Measurements from ENCODE around the gene TMEM115.

TMEM115 gene

DNA sequence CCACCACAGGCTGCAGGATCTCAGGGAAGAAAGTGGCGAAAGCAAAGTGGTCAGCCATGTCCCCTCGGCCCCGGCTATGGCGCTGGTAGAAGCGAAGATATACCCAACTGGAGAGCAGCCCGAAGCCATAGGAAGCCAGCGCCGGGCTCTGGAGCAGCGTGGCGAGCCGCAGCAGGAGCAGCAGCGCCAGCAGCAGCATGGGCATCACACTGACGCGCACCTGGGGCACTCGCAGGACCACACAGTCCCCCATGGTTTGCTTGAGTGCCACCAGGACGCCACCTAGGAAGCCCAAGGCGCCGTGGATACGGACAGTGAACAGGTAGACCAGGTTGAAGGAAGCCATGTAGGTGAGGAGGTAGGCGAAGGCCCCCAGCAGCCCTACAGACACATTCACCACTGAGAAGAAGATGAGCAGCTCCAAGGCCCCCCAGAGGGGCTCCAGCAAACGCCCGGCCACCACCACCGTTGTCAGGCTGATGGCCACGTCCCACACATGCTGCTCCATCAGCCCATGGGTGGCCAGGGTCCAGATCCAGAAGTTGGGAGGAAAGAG, 888 bp downstream of the TMEM115 start:
- Histone ChIP-seq H3K27me3 (ENCODE audit: control insufficient read depth, insufficient read depth, low read length) (no peaks in the 10 kb centered on the region), H3K9me3 (replicated peaks; ENCODE audit: low read length) (no peaks in the 10 kb centered on the region), H3K4me3 (ENCODE audit: low read length) (peak overlapping the region; percentile 94), H3K36me3 (ENCODE audit: insufficient read depth, low read length) (peaks cover 46% of the 10 kb centered on the region), H3K4me1 (ENCODE audit: control insufficient read depth, insufficient read depth, low read length) (peaks cover 33% of the 10 kb centered on the region), H3K4me2 (ENCODE audit: low read length) (peak overlapping the region; percentile 98), H3K9ac (ENCODE audit: low read depth, low read length) (peak overlapping the region; percentile 97)

DNA sequence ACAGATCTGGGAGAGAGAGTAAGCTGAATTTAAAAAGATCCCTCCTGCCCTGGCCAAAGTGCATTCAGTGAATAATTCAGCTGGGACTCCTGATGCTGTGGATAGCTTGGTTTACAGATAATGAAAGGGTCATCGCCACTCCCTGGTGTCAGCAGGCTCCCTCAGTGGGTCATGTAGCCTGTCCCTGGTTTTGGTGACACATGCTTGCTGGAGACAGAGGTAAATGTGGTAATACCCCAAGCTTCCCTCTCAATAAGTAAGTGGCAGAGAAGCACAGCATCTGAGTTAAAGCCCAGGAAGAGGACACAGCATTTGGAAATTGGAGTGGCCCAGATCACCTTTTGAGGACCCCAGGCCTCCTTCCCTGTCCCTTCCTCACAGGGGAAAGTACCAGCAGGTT, 1.8 kb downstream of the TMEM115 start:
- H3K9me3 ChIP-seq (replicated peaks; ENCODE audit: low read length), result no peaks in the 10 kb centered on the region
- H3K9ac ChIP-seq (ENCODE audit: low read depth, low read length), result peak overlapping the region; percentile 97
- peaks cover 53% of the 10 kb centered on the region for H3K36me3 ChIP-seq (ENCODE audit: insufficient read depth, low read length)
- H3K4me1 ChIP-seq (ENCODE audit: control insufficient read depth, insufficient read depth, low read length), result peaks cover 38% of the 10 kb centered on the region
- peak overlapping the region; percentile 98 for H3K4me2 ChIP-seq (ENCODE audit: low read length)
- peak overlapping the region; percentile 94 for H3K4me3 ChIP-seq (ENCODE audit: low read length)
- H3K27me3 ChIP-seq (ENCODE audit: control insufficient read depth, insufficient read depth, low read length), result no peaks in the 10 kb centered on the region

DNA sequence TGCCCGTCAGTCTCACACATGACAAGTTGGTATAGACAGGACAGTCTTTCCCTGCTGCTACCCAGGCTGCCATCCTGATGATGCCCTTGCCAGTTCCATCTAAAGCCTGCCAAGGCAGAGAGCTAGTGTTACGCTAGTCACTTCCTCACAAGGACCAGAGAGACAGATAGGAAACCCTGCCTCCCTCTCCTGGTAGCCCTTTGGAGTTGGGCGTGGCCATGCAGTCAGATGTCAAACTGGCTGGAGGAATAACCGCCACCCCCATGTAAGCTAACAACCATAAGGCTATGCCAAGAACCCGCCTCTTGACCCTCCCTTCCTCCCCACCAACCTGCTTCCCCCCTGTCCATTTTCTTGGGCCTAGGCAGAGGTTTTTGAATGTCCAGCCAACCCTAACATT, 2.8 kb downstream of the TMEM115 start:
- H3K27me3 ChIP-seq (ENCODE audit: control insufficient read depth, insufficient read depth, low read length), result no peaks in the 10 kb centered on the region
- H3K4me3 ChIP-seq (ENCODE audit: low read length), result peak overlapping the region; percentile 94
- H3K36me3 ChIP-seq (ENCODE audit: insufficient read depth, low read length), result peaks cover 53% of the 10 kb centered on the region
- H3K4me1 ChIP-seq (ENCODE audit: control insufficient read depth, insufficient read depth, low read length), result peaks cover 42% of the 10 kb centered on the region
- H3K9ac ChIP-seq (ENCODE audit: low read depth, low read length), result peak overlapping the region; percentile 8
- no peaks in the 10 kb centered on the region for H3K9me3 ChIP-seq (replicated peaks; ENCODE audit: low read length)
- peak overlapping the region; percentile 98 for H3K4me2 ChIP-seq (ENCODE audit: low read length)

DNA sequence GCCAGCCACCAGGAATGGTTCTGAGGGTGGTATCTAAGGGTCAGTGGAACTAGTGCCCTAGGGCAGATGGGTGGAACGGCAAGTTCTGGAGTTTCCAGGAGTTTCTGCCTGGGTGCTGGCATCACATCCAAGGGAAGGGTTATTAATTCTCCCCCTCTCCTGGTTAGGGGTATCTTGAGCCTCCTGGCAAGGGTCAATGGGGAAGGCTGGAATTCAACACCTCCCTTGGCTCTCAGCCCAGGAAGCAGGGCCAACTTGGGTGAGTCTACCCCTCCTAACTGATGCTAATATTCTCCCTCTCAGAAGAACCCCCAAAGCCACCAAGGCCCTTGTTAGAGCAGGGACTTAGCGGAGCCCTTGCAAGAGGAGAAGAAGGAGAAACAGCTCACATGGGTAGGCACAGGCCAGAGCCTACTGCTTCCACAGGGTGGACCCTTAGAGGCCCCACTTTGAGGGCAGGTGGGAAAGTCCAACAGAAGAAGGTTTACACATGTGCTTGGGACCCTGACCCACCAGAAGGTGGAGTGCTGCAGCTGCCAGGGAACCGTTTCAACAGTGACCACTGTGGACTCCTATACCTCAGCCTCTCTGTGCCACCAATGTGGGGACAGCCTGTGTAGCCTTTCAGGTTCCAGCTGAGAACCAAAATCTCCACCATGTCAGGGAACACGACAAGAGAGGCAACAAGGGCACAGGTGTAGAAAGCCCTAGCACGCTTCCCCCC, 3.3 kb downstream of the TMEM115 start:
- peaks cover 53% of the 10 kb centered on the region for H3K36me3 ChIP-seq (ENCODE audit: insufficient read depth, low read length)
- H3K27me3 ChIP-seq (ENCODE audit: control insufficient read depth, insufficient read depth, low read length), result no peaks in the 10 kb centered on the region
- no peaks in the 10 kb centered on the region for H3K9me3 ChIP-seq (replicated peaks; ENCODE audit: low read length)
- H3K4me1 ChIP-seq (ENCODE audit: control insufficient read depth, insufficient read depth, low read length), result peaks cover 46% of the 10 kb centered on the region
- peak overlapping the region; percentile 98 for H3K4me2 ChIP-seq (ENCODE audit: low read length)
- peak overlapping the region; percentile 94 for H3K4me3 ChIP-seq (ENCODE audit: low read length)
- H3K9ac ChIP-seq (ENCODE audit: low read depth, low read length), result peak overlapping the region; percentile 8

DNA sequence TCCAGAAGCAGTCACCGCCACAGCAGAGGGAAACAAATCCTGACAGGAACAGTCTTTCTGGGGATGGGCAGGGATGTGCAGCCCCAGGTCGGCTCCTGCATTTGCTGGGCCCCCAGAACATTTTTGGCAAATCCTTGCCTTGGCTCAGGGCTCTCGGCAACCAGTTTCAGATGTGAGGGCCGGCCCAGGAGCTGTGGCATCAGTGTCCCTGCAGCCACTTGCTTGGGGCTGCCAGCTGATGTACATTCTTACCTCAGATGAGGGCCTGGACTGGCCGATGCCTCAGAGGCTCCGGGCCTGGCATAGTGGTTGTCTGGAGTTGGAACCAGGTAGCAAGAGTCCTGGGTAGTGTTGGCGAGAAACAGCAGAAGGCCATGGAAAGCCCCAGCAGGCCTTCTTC, 4.5 kb downstream of the TMEM115 start:
- Histone ChIP-seq H3K36me3 (ENCODE audit: insufficient read depth, low read length) (peaks cover 53% of the 10 kb centered on the region), H3K27me3 (ENCODE audit: control insufficient read depth, insufficient read depth, low read length) (no peaks in the 10 kb centered on the region), H3K9ac (ENCODE audit: low read depth, low read length) (no peak overlapping the region), H3K4me1 (ENCODE audit: control insufficient read depth, insufficient read depth, low read length) (peaks cover 53% of the 10 kb centered on the region), H3K4me2 (ENCODE audit: low read length) (no peak overlapping the region), H3K9me3 (replicated peaks; ENCODE audit: low read length) (no peaks in the 10 kb centered on the region), H3K4me3 (ENCODE audit: low read length) (no peak overlapping the region)

DNA sequence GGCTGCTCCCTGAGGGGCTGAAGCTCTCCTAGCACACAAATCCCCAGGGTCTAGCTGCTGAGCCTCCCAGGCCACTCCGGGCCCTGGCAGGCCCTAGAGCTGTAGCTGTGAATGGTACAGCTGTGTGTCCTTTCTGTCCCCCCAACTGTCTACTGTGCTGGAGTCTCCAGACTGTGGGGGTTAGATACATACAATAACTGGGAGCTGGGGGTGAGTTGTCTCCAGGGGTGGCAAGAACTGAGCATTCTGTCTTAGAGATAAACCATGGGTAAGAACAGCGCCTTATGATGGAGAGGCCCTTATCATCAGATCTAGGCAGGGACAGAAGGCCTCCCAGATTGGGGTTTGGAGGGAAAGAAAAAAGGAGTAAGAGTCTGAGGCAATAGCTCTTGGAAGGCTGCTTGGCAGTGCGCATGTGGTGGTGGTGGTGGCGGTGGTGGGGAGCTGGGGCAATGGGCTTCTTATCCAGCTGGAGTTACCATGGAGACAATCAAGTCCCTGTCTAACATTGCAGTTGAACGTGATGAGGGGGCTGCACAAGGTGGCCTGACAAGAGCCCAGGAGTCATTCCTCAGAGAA, 5.0 kb downstream of the TMEM115 start:
- Histone ChIP-seq H3K4me1 (ENCODE audit: control insufficient read depth, insufficient read depth, low read length) (peaks cover 59% of the 10 kb centered on the region), H3K9ac (ENCODE audit: low read depth, low read length) (no peak overlapping the region), H3K9me3 (replicated peaks; ENCODE audit: low read length) (no peaks in the 10 kb centered on the region), H3K4me2 (ENCODE audit: low read length) (no peak overlapping the region), H3K36me3 (ENCODE audit: insufficient read depth, low read length) (peaks cover 53% of the 10 kb centered on the region), H3K4me3 (ENCODE audit: low read length) (no peak overlapping the region), H3K27me3 (ENCODE audit: control insufficient read depth, insufficient read depth, low read length) (no peaks in the 10 kb centered on the region)

DNA sequence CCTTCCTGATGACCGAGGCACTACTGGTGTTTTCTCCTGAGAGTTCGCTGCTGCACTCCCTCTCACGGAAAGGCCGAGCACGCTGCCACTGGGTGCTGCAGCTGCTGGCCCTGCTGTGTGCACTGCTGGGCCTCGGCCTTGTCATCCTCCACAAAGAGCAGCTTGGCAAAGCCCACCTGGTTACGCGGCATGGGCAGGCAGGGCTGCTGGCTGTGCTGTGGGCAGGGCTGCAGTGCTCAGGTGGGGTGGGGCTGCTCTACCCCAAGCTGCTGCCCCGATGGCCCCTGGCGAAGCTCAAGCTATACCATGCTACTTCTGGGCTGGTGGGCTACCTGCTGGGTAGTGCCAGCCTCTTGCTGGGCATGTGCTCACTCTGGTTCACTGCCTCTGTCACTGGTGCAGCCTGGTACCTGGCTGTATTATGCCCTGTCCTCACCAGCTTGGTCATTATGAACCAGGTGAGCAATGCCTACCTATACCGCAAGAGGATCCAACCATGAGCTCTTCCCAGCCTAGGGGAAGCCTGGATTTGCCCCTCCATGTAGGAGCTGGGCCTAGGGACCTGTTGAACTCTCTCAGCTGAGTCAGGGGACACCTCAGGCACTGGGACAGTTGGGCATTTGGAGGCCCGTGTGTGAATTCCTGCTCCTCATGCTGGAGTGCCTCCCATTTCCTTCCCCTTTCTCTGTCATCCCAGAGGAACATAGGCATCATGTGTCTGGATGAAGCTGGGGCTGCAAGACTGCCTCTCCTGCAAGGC, 5.9 kb downstream of the TMEM115 start:
- Histone ChIP-seq H3K27me3 (ENCODE audit: control insufficient read depth, insufficient read depth, low read length) (no peaks in the 10 kb centered on the region), H3K4me2 (ENCODE audit: low read length) (no peak overlapping the region), H3K36me3 (ENCODE audit: insufficient read depth, low read length) (peaks cover 53% of the 10 kb centered on the region), H3K9me3 (replicated peaks; ENCODE audit: low read length) (no peaks in the 10 kb centered on the region), H3K9ac (ENCODE audit: low read depth, low read length) (no peak overlapping the region), H3K4me1 (ENCODE audit: control insufficient read depth, insufficient read depth, low read length) (peaks cover 60% of the 10 kb centered on the region), H3K4me3 (ENCODE audit: low read length) (no peak overlapping the region)

DNA sequence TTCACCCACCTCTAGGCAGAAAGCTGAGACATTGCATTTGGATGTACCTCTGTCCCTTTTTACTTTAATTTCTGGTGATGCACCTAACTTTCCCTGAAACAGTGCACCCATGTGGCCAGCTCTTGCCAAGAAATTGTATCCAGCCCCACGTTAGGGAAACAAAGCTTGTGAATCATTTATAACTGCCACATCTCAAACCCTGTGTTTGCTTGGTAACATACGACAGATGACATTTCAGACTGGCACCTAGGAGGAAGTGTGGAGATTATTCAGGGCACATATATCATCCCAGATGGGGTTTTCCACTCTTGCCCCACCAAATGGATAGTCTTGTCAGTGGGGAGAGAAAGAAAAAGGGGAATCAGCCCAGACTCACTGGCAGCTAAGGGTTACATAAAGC, 6.5 kb downstream of the TMEM115 start:
- Histone ChIP-seq H3K9me3 (replicated peaks; ENCODE audit: low read length) (no peaks in the 10 kb centered on the region), H3K4me2 (ENCODE audit: low read length) (no peak overlapping the region), H3K4me1 (ENCODE audit: control insufficient read depth, insufficient read depth, low read length) (peaks cover 54% of the 10 kb centered on the region), H3K36me3 (ENCODE audit: insufficient read depth, low read length) (peaks cover 53% of the 10 kb centered on the region), H3K27me3 (ENCODE audit: control insufficient read depth, insufficient read depth, low read length) (no peaks in the 10 kb centered on the region), H3K4me3 (ENCODE audit: low read length) (no peak overlapping the region), H3K9ac (ENCODE audit: low read depth, low read length) (no peak overlapping the region)

DNA sequence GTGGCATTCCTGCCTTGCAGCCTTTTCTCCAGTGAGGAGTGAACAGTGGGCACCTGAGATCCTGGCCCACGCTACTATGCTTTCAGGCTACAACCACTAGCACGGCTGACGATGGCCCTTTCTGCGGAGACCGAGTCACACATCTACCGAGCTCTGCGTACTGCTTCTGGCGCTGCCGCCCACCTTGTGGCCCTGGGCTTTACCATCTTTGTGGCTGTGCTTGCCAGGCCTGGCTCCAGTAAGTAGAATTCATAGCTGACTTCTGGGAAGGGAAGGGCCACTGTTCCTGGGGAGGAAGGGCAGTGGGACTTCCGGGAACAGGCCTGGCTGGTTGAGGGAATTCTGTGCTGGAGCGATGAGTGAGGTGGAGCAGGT, 8.0 kb downstream of the TMEM115 start:
- peaks cover 39% of the 10 kb centered on the region for H3K4me1 ChIP-seq (ENCODE audit: control insufficient read depth, insufficient read depth, low read length)
- peak overlapping the region; percentile 90 for H3K4me3 ChIP-seq (ENCODE audit: low read length)
- peak overlapping the region; percentile 97 for H3K4me2 ChIP-seq (ENCODE audit: low read length)
- no peaks in the 10 kb centered on the region for H3K27me3 ChIP-seq (ENCODE audit: control insufficient read depth, insufficient read depth, low read length)
- H3K9me3 ChIP-seq (replicated peaks; ENCODE audit: low read length), result no peaks in the 10 kb centered on the region
- peak overlapping the region; percentile 86 for H3K9ac ChIP-seq (ENCODE audit: low read depth, low read length)
- H3K36me3 ChIP-seq (ENCODE audit: insufficient read depth, low read length), result peaks cover 40% of the 10 kb centered on the region

DNA sequence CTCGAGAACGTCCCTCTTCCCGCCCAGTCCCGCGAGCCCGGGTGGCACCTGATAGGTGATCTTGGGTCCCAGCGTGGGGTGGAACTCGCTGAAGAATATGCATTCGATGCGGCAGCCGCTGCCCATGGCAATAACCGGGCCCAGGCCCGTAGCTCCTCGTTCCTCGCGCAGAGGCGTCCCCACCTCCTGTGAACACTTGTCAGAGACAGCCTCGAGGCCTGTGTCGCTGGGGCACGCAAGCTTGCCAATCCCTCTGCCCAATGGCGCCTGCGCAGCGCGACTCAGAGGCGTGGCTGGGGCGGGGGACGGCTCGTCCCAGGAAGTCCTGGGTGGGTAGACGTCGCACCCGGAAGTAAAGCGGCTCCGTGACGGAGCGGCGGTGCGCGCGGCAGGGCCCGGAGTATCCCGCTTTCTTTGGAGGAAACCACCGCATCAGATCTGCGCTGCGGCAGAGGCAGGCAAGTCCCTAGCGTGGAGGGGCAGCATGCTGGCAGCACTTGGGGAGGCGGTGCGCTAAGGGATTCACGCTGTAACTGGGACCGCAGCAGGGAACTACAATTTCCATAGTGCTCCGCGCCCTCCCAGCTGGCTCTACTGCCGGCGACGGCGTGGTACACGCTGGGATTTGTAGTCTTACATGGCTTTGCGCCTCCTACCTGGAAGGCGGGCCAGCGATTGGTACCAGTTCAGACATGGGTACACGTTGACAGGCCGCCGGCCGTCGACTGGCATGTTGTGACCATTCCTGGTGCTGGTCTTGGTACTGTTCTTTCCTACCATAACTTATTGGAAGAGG, 8.6 kb downstream of the TMEM115 start, which contains the start of the genes CYB561D2 and NPRL2:
Gene CYB561D2 (plus strand): TSS at position 336 of the 796 bp plus-strand sequence. CDS start 572 bp downstream, outside the sequence.
Gene NPRL2 (minus strand): TSS at position 249 of the 796 bp plus-strand sequence. CDS start 123 bp downstream, at position 126.
- Histone ChIP-seq H3K4me1 (ENCODE audit: control insufficient read depth, insufficient read depth, low read length) (peaks cover 36% of the 10 kb centered on the region), H3K9me3 (replicated peaks; ENCODE audit: low read length) (no peaks in the 10 kb centered on the region), H3K27me3 (ENCODE audit: control insufficient read depth, insufficient read depth, low read length) (no peaks in the 10 kb centered on the region), H3K9ac (ENCODE audit: low read depth, low read length) (peak within 1 kb of the TSS; percentile 86), H3K4me2 (ENCODE audit: low read length) (peak within 1 kb of the TSS; percentile 97), H3K36me3 (ENCODE audit: insufficient read depth, low read length) (peaks cover 34% of the 10 kb centered on the region), H3K4me3 (ENCODE audit: low read length) (peak within 1 kb of the TSS; percentile 90)

DNA sequence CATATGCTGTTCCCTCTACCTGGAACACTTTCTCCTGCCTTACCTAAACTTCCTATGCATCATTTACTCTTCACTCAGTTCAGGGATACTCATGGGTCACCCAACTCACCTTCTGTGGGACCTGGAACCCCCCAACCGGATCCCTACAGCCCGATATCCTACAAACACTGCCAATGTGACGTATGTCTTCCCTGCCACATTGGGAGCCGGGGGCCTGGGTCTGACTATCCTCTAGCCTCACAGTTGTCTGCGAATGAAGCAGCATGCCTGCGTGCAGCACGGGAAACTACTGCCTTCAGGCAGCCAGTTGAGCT, 9.2 kb downstream of the TMEM115 start:
- Histone ChIP-seq H3K9ac (ENCODE audit: low read depth, low read length) (peak overlapping the region; percentile 86), H3K9me3 (replicated peaks; ENCODE audit: low read length) (no peaks in the 10 kb centered on the region), H3K36me3 (ENCODE audit: insufficient read depth, low read length) (peaks cover 28% of the 10 kb centered on the region), H3K4me2 (ENCODE audit: low read length) (peak overlapping the region; percentile 97), H3K4me3 (ENCODE audit: low read length) (peak overlapping the region; percentile 90), H3K4me1 (ENCODE audit: control insufficient read depth, insufficient read depth, low read length) (peaks cover 37% of the 10 kb centered on the region), H3K27me3 (ENCODE audit: control insufficient read depth, insufficient read depth, low read length) (no peaks in the 10 kb centered on the region)
